HepG2 (cell line): ENCODE data around the gene TMEM151A. TPM values are rescaled to one million over a fixed set of nuclear protein-coding genes. Genes with fewer than 3 reads are reported as not detected.
A peak's percentile ranks its signal among the peaks of the same experiment; 100 is the strongest.

Experiments
- CCDC6 ChIP-seq: sonication (generic); formaldehyde crosslinking; IDR thresholded peaks from 2 replicates; pipeline ENCODE4 v1.8.1; 2022; ENCODE audit warnings: mild to moderate bottlenecking, missing genetic modification reagents, moderate library complexity
- CENPT ChIP-seq: sonication (generic); formaldehyde crosslinking; IDR thresholded peaks from 2 replicates; pipeline ENCODE4 v1.8.0; 2022; ENCODE audit warnings: low read depth, mild to moderate bottlenecking, moderate library complexity, missing genetic modification reagents
- CREM ChIP-seq, 2 experiments: sonication (generic) in 1 of 2; formaldehyde crosslinking in 1 of 2; IDR thresholded peaks; 2 replicates each; pipeline versions ENCODE4 v1.4.0 to v1.6.1; 2016 to 2020; ENCODE audit warnings: antibody characterized with exemption in 1 of 2, mild to moderate bottlenecking in 1 of 2, missing genetic modification reagents in 1 of 2
- FOXC1 ChIP-seq: sonication (generic); formaldehyde crosslinking; IDR thresholded peaks from 2 replicates; pipeline ENCODE4 v1.8.0; 2022; ENCODE audit warnings: mild to moderate bottlenecking, missing genetic modification reagents, borderline replicate concordance
- HOXD1 ChIP-seq: sonication (generic); formaldehyde crosslinking; IDR thresholded peaks from 2 replicates; pipeline ENCODE4 v1.5.0; 2020; ENCODE audit warnings: missing genetic modification reagents
- IKZF4 ChIP-seq: sonication (generic); formaldehyde crosslinking; IDR thresholded peaks from 2 replicates; pipeline ENCODE4 v1.5.1; 2020; ENCODE audit warnings: borderline replicate concordance, mild to moderate bottlenecking, low read depth, missing genetic modification reagents; ENCODE audit errors: not compliant biosample characterization
- NFE2L1 ChIP-seq: sonication (generic); formaldehyde crosslinking; IDR thresholded peaks from 2 replicates; pipeline ENCODE4 v1.4.0; 2020; ENCODE audit warnings: missing genetic modification reagents, mild to moderate bottlenecking, borderline replicate concordance
- SRSF9 ChIP-seq: fragments of 200-400 bp; formaldehyde crosslinking; IDR thresholded peaks from 2 replicates; pipeline ENCODE4 v1.6.1; 2018; ENCODE audit warnings: borderline replicate concordance, mild to moderate bottlenecking, low read depth, low read length; ENCODE audit not compliant: insufficient read depth, poor library complexity, severe bottlenecking
- ZNF138 ChIP-seq: sonication (generic); formaldehyde crosslinking; IDR thresholded peaks from 2 replicates; pipeline ENCODE4 v1.5.0; 2020; ENCODE audit warnings: mild to moderate bottlenecking, low read depth, missing genetic modification reagents
- ZNF256 ChIP-seq: sonication (generic); formaldehyde crosslinking; conservative IDR thresholded peaks from 2 replicates; pipeline ENCODE4 v1.4.0; 2020; ENCODE audit warnings: missing genetic modification reagents
- ZNF33B ChIP-seq: sonication (generic); formaldehyde crosslinking; IDR thresholded peaks from 2 replicates; pipeline ENCODE4 v1.5.1; 2020; ENCODE audit warnings: mild to moderate bottlenecking, missing genetic modification reagents
- ZNF501 ChIP-seq: sonication (generic); formaldehyde crosslinking; IDR thresholded peaks from 2 replicates; pipeline ENCODE4 v1.5.1; 2020; ENCODE audit warnings: mild to moderate bottlenecking, moderate library complexity, missing genetic modification reagents
- ZNF564 ChIP-seq: sonication (generic); formaldehyde crosslinking; IDR thresholded peaks from 2 replicates; pipeline ENCODE4 v1.8.1; 2023; ENCODE audit warnings: mild to moderate bottlenecking, missing genetic modification reagents
- ZNF883 ChIP-seq: sonication (generic); formaldehyde crosslinking; IDR thresholded peaks from 2 replicates; pipeline ENCODE4 v1.5.1; 2020; ENCODE audit warnings: mild to moderate bottlenecking, missing genetic modification reagents; ENCODE audit errors: not compliant biosample characterization
- polyA plus RNA-seq, 8 experiments: library from polyadenylated mRNA; depleted of rRNA in 3 of 8; stranded (reverse) in 7 of 8; unstranded in 1 of 8; fragments of >200 nt; fragmentation: Illumina TruSeq in 4 of 8; extraction: Trizol in 4 of 8; gene quantifications; 2 replicates each; pipeline versions ENCODE4 v1.2.1 to v1.2.3, GENCODE V29; 2011 to 2016; ENCODE audit warnings: low read depth in 4 of 8, missing spikeins in 1 of 8, mixed read lengths in 1 of 8; ENCODE audit not compliant: insufficient read depth in 1 of 8
- total RNA-seq, 5 experiments: library from RNA; depleted of rRNA; stranded (reverse); fragments of >200 nt; fragmentation: Illumina TruSeq; extraction: Trizol; gene quantifications; 2 replicates each; pipeline ENCODE4 v1.2.3, GENCODE V29; 2016; ENCODE audit warnings: low read depth in 1 of 5
- TF ChIP-seq, protein P1 (sequence below): sonication (generic); formaldehyde crosslinking; conservative IDR thresholded peaks from 2 replicates; pipeline ENCODE4 v1.4.0; 2020; ENCODE audit warnings: missing genetic modification reagents
- TF ChIP-seq, protein P2 (sequence below): sonication (generic); formaldehyde crosslinking; IDR thresholded peaks from 2 replicates; pipeline ENCODE4 v1.5.0; 2020; ENCODE audit warnings: mild to moderate bottlenecking, missing genetic modification reagents
- TF ChIP-seq, protein P3 (sequence below): conservative IDR thresholded peaks from 2 replicates; pipeline ENCODE4 v1.6.1; 2018; ENCODE audit warnings: missing genetic modification reagents
- TF ChIP-seq, protein P4 (sequence below): sonication (generic); formaldehyde crosslinking; IDR thresholded peaks from 2 replicates; pipeline ENCODE4 v1.8.0; 2022; ENCODE audit warnings: mild to moderate bottlenecking, missing genetic modification reagents
- TF ChIP-seq, protein P5 (sequence below): sonication (generic); formaldehyde crosslinking; IDR thresholded peaks from 2 replicates; pipeline ENCODE4 v1.8.0; 2022; ENCODE audit warnings: missing genetic modification reagents, mild to moderate bottlenecking, moderate library complexity, borderline replicate concordance

Gene TMEM151A
- total and polyA plus RNA-seq, 2 of the 13 experiments (the other 11 are each of a cell fraction or from before 2014, with no cell fraction given) = 0.18 to 0.33 TPM

DNA sequence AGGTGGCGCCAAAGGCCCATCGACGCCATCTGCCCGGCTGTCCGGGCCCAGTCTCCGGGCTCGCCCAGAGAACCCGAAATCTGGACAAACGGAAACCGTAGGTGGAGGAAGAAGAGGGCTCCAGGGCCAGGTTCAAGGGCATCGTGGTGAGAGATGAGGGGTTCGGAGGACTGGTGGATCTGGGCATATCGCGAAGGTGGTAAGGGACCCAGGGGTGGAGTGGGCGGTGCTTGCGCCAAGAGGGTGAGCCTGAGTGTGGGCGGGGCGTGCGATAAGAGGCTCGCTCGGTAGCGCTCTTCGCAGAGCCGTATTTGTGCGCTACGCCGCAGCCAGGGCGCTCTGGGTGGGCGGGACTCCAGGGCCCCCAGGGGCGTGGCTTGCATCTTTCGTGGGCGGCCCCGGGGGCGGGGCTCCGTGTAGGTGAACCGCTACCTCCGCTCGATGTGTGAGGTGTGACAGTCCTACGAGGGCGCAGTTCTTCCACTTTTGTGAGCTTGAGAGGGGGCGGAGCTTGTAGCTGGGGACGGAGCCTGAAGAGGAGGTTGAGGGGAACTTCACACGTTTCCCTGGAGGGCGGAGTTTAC lies 20.4 kb downstream of the TMEM151A start (continued):
- TF ChIP-seq, protein P1, sequence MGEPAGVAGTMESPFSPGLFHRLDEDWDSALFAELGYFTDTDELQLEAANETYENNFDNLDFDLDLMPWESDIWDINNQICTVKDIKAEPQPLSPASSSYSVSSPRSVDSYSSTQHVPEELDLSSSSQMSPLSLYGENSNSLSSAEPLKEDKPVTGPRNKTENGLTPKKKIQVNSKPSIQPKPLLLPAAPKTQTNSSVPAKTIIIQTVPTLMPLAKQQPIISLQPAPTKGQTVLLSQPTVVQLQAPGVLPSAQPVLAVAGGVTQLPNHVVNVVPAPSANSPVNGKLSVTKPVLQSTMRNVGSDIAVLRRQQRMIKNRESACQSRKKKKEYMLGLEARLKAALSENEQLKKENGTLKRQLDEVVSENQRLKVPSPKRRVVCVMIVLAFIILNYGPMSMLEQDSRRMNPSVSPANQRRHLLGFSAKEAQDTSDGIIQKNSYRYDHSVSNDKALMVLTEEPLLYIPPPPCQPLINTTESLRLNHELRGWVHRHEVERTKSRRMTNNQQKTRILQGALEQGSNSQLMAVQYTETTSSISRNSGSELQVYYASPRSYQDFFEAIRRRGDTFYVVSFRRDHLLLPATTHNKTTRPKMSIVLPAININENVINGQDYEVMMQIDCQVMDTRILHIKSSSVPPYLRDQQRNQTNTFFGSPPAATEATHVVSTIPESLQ (CRISPR knock-in tag) = no peak; the same call in 1 of the 2 replicates
- TF ChIP-seq CCDC6 (CRISPR knock-in tag) = peak; percentile 75; the same call in 1 of the 2 replicates
- TF ChIP-seq HOXD1 (CRISPR knock-in tag) = peak; percentile 64; the same call in 1 of the 2 replicates
- no peak for TF ChIP-seq IKZF4 (CRISPR knock-in tag)
- no peak for TF ChIP-seq NFE2L1 (CRISPR knock-in tag)
- no peak for TF ChIP-seq CENPT (CRISPR knock-in tag)
- TF ChIP-seq, protein P2, sequence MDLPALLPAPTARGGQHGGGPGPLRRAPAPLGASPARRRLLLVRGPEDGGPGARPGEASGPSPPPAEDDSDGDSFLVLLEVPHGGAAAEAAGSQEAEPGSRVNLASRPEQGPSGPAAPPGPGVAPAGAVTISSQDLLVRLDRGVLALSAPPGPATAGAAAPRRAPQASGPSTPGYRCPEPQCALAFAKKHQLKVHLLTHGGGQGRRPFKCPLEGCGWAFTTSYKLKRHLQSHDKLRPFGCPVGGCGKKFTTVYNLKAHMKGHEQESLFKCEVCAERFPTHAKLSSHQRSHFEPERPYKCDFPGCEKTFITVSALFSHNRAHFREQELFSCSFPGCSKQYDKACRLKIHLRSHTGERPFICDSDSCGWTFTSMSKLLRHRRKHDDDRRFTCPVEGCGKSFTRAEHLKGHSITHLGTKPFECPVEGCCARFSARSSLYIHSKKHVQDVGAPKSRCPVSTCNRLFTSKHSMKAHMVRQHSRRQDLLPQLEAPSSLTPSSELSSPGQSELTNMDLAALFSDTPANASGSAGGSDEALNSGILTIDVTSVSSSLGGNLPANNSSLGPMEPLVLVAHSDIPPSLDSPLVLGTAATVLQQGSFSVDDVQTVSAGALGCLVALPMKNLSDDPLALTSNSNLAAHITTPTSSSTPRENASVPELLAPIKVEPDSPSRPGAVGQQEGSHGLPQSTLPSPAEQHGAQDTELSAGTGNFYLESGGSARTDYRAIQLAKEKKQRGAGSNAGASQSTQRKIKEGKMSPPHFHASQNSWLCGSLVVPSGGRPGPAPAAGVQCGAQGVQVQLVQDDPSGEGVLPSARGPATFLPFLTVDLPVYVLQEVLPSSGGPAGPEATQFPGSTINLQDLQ = no peak; the same call in 1 of the 2 replicates
- TF ChIP-seq CREM (IDR thresholded peaks at IDR 0.05) = no peak
- no peak for TF ChIP-seq CREM (CRISPR knock-in tag; IDR thresholded peaks at IDR 0.05)
- TF ChIP-seq, protein P3, sequence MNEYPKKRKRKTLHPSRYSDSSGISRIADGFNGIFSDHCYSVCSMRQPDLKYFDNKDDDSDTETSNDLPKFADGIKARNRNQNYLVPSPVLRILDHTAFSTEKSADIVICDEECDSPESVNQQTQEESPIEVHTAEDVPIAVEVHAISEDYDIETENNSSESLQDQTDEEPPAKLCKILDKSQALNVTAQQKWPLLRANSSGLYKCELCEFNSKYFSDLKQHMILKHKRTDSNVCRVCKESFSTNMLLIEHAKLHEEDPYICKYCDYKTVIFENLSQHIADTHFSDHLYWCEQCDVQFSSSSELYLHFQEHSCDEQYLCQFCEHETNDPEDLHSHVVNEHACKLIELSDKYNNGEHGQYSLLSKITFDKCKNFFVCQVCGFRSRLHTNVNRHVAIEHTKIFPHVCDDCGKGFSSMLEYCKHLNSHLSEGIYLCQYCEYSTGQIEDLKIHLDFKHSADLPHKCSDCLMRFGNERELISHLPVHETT (CRISPR knock-in tag) = no peak; the same call in 1 of the 2 replicates
- TF ChIP-seq, protein P4, sequence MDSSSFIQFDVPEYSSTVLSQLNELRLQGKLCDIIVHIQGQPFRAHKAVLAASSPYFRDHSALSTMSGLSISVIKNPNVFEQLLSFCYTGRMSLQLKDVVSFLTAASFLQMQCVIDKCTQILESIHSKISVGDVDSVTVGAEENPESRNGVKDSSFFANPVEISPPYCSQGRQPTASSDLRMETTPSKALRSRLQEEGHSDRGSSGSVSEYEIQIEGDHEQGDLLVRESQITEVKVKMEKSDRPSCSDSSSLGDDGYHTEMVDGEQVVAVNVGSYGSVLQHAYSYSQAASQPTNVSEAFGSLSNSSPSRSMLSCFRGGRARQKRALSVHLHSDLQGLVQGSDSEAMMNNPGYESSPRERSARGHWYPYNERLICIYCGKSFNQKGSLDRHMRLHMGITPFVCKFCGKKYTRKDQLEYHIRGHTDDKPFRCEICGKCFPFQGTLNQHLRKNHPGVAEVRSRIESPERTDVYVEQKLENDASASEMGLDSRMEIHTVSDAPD (CRISPR knock-in tag) = no peak
- no peak for TF ChIP-seq FOXC1
- TF ChIP-seq ZNF883 (CRISPR knock-in tag) = no peak
- TF ChIP-seq ZNF138 (CRISPR knock-in tag) = no peak
- TF ChIP-seq, protein P5, sequence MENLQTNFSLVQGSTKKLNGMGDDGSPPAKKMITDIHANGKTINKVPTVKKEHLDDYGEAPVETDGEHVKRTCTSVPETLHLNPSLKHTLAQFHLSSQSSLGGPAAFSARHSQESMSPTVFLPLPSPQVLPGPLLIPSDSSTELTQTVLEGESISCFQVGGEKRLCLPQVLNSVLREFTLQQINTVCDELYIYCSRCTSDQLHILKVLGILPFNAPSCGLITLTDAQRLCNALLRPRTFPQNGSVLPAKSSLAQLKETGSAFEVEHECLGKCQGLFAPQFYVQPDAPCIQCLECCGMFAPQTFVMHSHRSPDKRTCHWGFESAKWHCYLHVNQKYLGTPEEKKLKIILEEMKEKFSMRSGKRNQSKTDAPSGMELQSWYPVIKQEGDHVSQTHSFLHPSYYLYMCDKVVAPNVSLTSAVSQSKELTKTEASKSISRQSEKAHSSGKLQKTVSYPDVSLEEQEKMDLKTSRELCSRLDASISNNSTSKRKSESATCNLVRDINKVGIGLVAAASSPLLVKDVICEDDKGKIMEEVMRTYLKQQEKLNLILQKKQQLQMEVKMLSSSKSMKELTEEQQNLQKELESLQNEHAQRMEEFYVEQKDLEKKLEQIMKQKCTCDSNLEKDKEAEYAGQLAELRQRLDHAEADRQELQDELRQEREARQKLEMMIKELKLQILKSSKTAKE (CRISPR knock-in tag) = no peak
- no peak for TF ChIP-seq ZNF256
- no peak for TF ChIP-seq SRSF9
- no peak for TF ChIP-seq ZNF564 (CRISPR knock-in tag)
- TF ChIP-seq ZNF501 (CRISPR knock-in tag) = peak; percentile 97
- no peak for TF ChIP-seq ZNF33B (CRISPR knock-in tag)
